Measurements from ENCODE around the gene SDR42E1.

Gene SDR42E1

GRCh38 chr16:82040296-82040695, 29.0 kb upstream of the SDR42E1 start:
- H3K4me2 ChIP-seq (ENCODE audit: insufficient read depth, low read length, poor library complexity, severe bottlenecking) = no peak overlapping the region
- H3K9me3 ChIP-seq (replicated peaks in 1 of 2; ENCODE audit: control insufficient read depth in 2 of 2, insufficient read depth in 1 of 2, low read depth in 1 of 2, low read length in 2 of 2) = peaks cover 0 to 3% of the 10 kb centered on the region in 2 donors
- H3K4me3 ChIP-seq (ENCODE audit: low read length in 2 of 2) = no peak overlapping the region
- no peaks in the 10 kb centered on the region for H3K79me1 ChIP-seq (ENCODE audit: low read depth, low read length)
- H3K18ac ChIP-seq (ENCODE audit: low read length) = no peak overlapping the region
- no peak overlapping the region for H4K91ac ChIP-seq (ENCODE audit: low read depth, low read length, poor library complexity)
- DNase-seq (ENCODE audit: low spot score) = no peak
- no peak overlapping the region for H3K14ac ChIP-seq (ENCODE audit: low read length)
- H4K8ac ChIP-seq (ENCODE audit: low read depth, low read length) = no peak overlapping the region
- no peak overlapping the region for H2BK15ac ChIP-seq (ENCODE audit: low read length)
- H2BK120ac ChIP-seq (ENCODE audit: low read depth, low read length) = no peak overlapping the region
- no peak overlapping the region for H2AK5ac ChIP-seq (ENCODE audit: low read depth, low read length)
- H3K27me3 ChIP-seq (ENCODE audit: control insufficient read depth in 3 of 3, insufficient read depth in 3 of 3, low read depth in 1 of 3, low read length in 3 of 3) = no peaks in the 10 kb centered on the region
- no peak overlapping the region for H3K4ac ChIP-seq (ENCODE audit: low read length)
- no peak overlapping the region for H3K27ac ChIP-seq (replicated peaks; ENCODE audit: low read length)
- no peak overlapping the region for H2BK5ac ChIP-seq (ENCODE audit: low read length)
- no CpG with 5 or more reads among the region's 3 CpGs for WGBS, 2 donors (ENCODE audit: extremely low coverage in 2 of 2, insufficient read length in 2 of 2, insufficient replicate concordance in 1 of 2)
- H2AFZ ChIP-seq (ENCODE audit: low read length) = no peak overlapping the region
- H3K36me3 ChIP-seq (replicated peaks in 1 of 2; ENCODE audit: control insufficient read depth in 2 of 2, insufficient read depth in 2 of 2, low read length in 2 of 2) = no peaks in the 10 kb centered on the region
- peaks cover 0 to 6% of the 10 kb centered on the region in 2 donors for H3K4me1 ChIP-seq (ENCODE audit: control insufficient read depth in 2 of 2, insufficient read depth in 1 of 2, low read depth in 1 of 2, low read length in 2 of 2)
- H3K23ac ChIP-seq (ENCODE audit: low read depth, low read length, poor library complexity) = no peak overlapping the region
- H3K9ac ChIP-seq (ENCODE audit: low read depth, low read length, poor library complexity) = no peak overlapping the region
- H2BK12ac ChIP-seq (ENCODE audit: low read length) = no peak overlapping the region

- Histone ChIP-seq H3K4me1 (ENCODE audit: control insufficient read depth in 2 of 2, insufficient read depth in 1 of 2, low read depth in 1 of 2, low read length in 2 of 2) (no peaks in the 10 kb centered on the region), H3K4ac (ENCODE audit: low read length) (no peak overlapping the region), H2BK15ac (ENCODE audit: low read length) (no peak overlapping the region), H4K8ac (ENCODE audit: low read depth, low read length) (no peak overlapping the region), H3K4me3 (ENCODE audit: low read length in 2 of 2) (no peak overlapping the region), H3K4me2 (ENCODE audit: insufficient read depth, low read length, poor library complexity, severe bottlenecking) (no peak overlapping the region), H2BK5ac (ENCODE audit: low read length) (no peak overlapping the region), H2BK12ac (ENCODE audit: low read length) (no peak overlapping the region), H3K79me1 (ENCODE audit: low read depth, low read length) (no peaks in the 10 kb centered on the region), H3K18ac (ENCODE audit: low read length) (no peak overlapping the region), H3K9ac (ENCODE audit: low read depth, low read length, poor library complexity) (no peak overlapping the region), H2BK120ac (ENCODE audit: low read depth, low read length) (no peak overlapping the region), H2AK5ac (ENCODE audit: low read depth, low read length) (no peak overlapping the region), H3K23ac (ENCODE audit: low read depth, low read length, poor library complexity) (no peak overlapping the region), H3K36me3 (replicated peaks in 1 of 2; ENCODE audit: control insufficient read depth in 2 of 2, insufficient read depth in 2 of 2, low read length in 2 of 2) (no peaks in the 10 kb centered on the region), H3K9me3 (replicated peaks in 1 of 2; ENCODE audit: control insufficient read depth in 2 of 2, insufficient read depth in 1 of 2, low read depth in 1 of 2, low read length in 2 of 2) (peaks cover 0 to 3% of the 10 kb centered on the region in 2 donors), H3K14ac (ENCODE audit: low read length) (no peak overlapping the region), H4K91ac (ENCODE audit: low read depth, low read length, poor library complexity) (no peak overlapping the region), H3K27me3 (ENCODE audit: control insufficient read depth in 3 of 3, insufficient read depth in 3 of 3, low read depth in 1 of 3, low read length in 3 of 3) (no peaks in the 10 kb centered on the region), H2AFZ (ENCODE audit: low read length) (no peak overlapping the region), H3K27ac (replicated peaks; ENCODE audit: low read length) (no peak overlapping the region)
- 100% methylated on average over 1 of the region's 2 CpGs; no CpG with 5 or more reads in 1 of the 2 donors for WGBS, 2 donors (ENCODE audit: extremely low coverage in 2 of 2, insufficient read length in 2 of 2, insufficient replicate concordance in 1 of 2)
- DNase-seq (ENCODE audit: low spot score) = no peak
Measured at GRCh38 chr16:82037666-82038065, 26.4 kb upstream of the SDR42E1 start.

- Histone ChIP-seq H3K18ac (ENCODE audit: low read length) (no peak overlapping the region), H2AFZ (ENCODE audit: low read length) (no peak overlapping the region), H3K36me3 (replicated peaks in 1 of 2; ENCODE audit: control insufficient read depth in 2 of 2, insufficient read depth in 2 of 2, low read length in 2 of 2) (no peaks in the 10 kb centered on the region), H3K27ac (replicated peaks; ENCODE audit: low read length) (no peak overlapping the region), H2BK5ac (ENCODE audit: low read length) (no peak overlapping the region), H3K9me3 (replicated peaks in 1 of 2; ENCODE audit: control insufficient read depth in 2 of 2, insufficient read depth in 1 of 2, low read depth in 1 of 2, low read length in 2 of 2) (peaks cover 0 to 3% of the 10 kb centered on the region in 2 donors), H3K4me1 (ENCODE audit: control insufficient read depth in 2 of 2, insufficient read depth in 1 of 2, low read depth in 1 of 2, low read length in 2 of 2) (no peaks in the 10 kb centered on the region), H3K79me1 (ENCODE audit: low read depth, low read length) (no peaks in the 10 kb centered on the region), H3K4me2 (ENCODE audit: insufficient read depth, low read length, poor library complexity, severe bottlenecking) (no peak overlapping the region), H3K4me3 (ENCODE audit: low read length in 2 of 2) (no peak overlapping the region), H2BK15ac (ENCODE audit: low read length) (no peak overlapping the region), H2AK5ac (ENCODE audit: low read depth, low read length) (no peak overlapping the region), H3K23ac (ENCODE audit: low read depth, low read length, poor library complexity) (no peak overlapping the region), H4K91ac (ENCODE audit: low read depth, low read length, poor library complexity) (no peak overlapping the region), H2BK120ac (ENCODE audit: low read depth, low read length) (no peak overlapping the region), H2BK12ac (ENCODE audit: low read length) (no peak overlapping the region), H3K4ac (ENCODE audit: low read length) (no peak overlapping the region), H3K27me3 (ENCODE audit: control insufficient read depth in 3 of 3, insufficient read depth in 3 of 3, low read depth in 1 of 3, low read length in 3 of 3) (no peaks in the 10 kb centered on the region), H3K14ac (ENCODE audit: low read length) (no peak overlapping the region), H3K9ac (ENCODE audit: low read depth, low read length, poor library complexity) (no peak overlapping the region), H4K8ac (ENCODE audit: low read depth, low read length) (no peak overlapping the region)
- no CpG with 5 or more reads among the region's 4 CpGs for WGBS, 2 donors (ENCODE audit: extremely low coverage in 2 of 2, insufficient read length in 2 of 2, insufficient replicate concordance in 1 of 2)
- DNase-seq (ENCODE audit: low spot score) = no peak
Measured at GRCh38 chr16:82037251-82037650, 26.0 kb upstream of the SDR42E1 start.

GRCh38 chr16:82034981-82035612, 23.8 kb upstream of the SDR42E1 start, which contains the start of gene HSD17B2:
HSD17B2 (plus strand) TSS chr16:82035253; CDS start chr16:82035425, 172 bp downstream.
- Histone ChIP-seq H3K4me2 (ENCODE audit: insufficient read depth, low read length, poor library complexity, severe bottlenecking) (no peak within 1 kb of the TSS), H3K4me3 (ENCODE audit: low read length in 2 of 2) (no peak within 1 kb of the TSS), H3K18ac (ENCODE audit: low read length) (no peak within 1 kb of the TSS), H3K27ac (replicated peaks; ENCODE audit: low read length) (no peak within 1 kb of the TSS), H3K23ac (ENCODE audit: low read depth, low read length, poor library complexity) (no peak within 1 kb of the TSS), H4K91ac (ENCODE audit: low read depth, low read length, poor library complexity) (no peak within 1 kb of the TSS), H2AK5ac (ENCODE audit: low read depth, low read length) (no peak within 1 kb of the TSS), H3K27me3 (ENCODE audit: control insufficient read depth in 3 of 3, insufficient read depth in 3 of 3, low read depth in 1 of 3, low read length in 3 of 3) (no peaks in the 10 kb centered on the region), H3K9me3 (replicated peaks in 1 of 2; ENCODE audit: control insufficient read depth in 2 of 2, insufficient read depth in 1 of 2, low read depth in 1 of 2, low read length in 2 of 2) (no peaks in the 10 kb centered on the region), H3K4ac (ENCODE audit: low read length) (no peak within 1 kb of the TSS), H2BK12ac (ENCODE audit: low read length) (no peak within 1 kb of the TSS), H3K36me3 (replicated peaks in 1 of 2; ENCODE audit: control insufficient read depth in 2 of 2, insufficient read depth in 2 of 2, low read length in 2 of 2) (no peaks in the 10 kb centered on the region), H3K9ac (ENCODE audit: low read depth, low read length, poor library complexity) (peak within 1 kb of the TSS; percentile 36), H2BK15ac (ENCODE audit: low read length) (no peak within 1 kb of the TSS), H4K8ac (ENCODE audit: low read depth, low read length) (no peak within 1 kb of the TSS), H2BK5ac (ENCODE audit: low read length) (no peak within 1 kb of the TSS), H2AFZ (ENCODE audit: low read length) (no peak within 1 kb of the TSS), H3K14ac (ENCODE audit: low read length) (peak within 1 kb of the TSS; percentile 48), H2BK120ac (ENCODE audit: low read depth, low read length) (no peak within 1 kb of the TSS), H3K79me1 (ENCODE audit: low read depth, low read length) (no peaks in the 10 kb centered on the region), H3K4me1 (ENCODE audit: control insufficient read depth in 2 of 2, insufficient read depth in 1 of 2, low read depth in 1 of 2, low read length in 2 of 2) (no peaks in the 10 kb centered on the region)
- no CpG with 5 or more reads among the region's 6 CpGs for WGBS, 2 donors (ENCODE audit: extremely low coverage in 2 of 2, insufficient read length in 2 of 2, insufficient replicate concordance in 1 of 2)
- DNase-seq (ENCODE audit: low spot score) = no peak
